RCC 7860 (cell line): ENCODE measurements around the gene ATRAID.
"Not testable (repeated sequence)": the region's sequence is repeated elsewhere in the genome, so short reads cannot be mapped to it uniquely, and the experiment has no call there.

ENCODE experiments used
- DNase-seq: peaks from one replicate; pipeline ENCODE4 v3.0.0-alpha.2; 2015; ENCODE audit warnings: low spot score
- FAIRE-seq: peaks from 2 replicates; lab custom pipeline; 2012; peaks lifted over from hg19 to GRCh38; lab: Jason Lieb, UNC

Gene ATRAID, protein sequence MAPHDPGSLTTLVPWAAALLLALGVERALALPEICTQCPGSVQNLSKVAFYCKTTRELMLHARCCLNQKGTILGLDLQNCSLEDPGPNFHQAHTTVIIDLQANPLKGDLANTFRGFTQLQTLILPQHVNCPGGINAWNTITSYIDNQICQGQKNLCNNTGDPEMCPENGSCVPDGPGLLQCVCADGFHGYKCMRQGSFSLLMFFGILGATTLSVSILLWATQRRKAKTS

DNA sequence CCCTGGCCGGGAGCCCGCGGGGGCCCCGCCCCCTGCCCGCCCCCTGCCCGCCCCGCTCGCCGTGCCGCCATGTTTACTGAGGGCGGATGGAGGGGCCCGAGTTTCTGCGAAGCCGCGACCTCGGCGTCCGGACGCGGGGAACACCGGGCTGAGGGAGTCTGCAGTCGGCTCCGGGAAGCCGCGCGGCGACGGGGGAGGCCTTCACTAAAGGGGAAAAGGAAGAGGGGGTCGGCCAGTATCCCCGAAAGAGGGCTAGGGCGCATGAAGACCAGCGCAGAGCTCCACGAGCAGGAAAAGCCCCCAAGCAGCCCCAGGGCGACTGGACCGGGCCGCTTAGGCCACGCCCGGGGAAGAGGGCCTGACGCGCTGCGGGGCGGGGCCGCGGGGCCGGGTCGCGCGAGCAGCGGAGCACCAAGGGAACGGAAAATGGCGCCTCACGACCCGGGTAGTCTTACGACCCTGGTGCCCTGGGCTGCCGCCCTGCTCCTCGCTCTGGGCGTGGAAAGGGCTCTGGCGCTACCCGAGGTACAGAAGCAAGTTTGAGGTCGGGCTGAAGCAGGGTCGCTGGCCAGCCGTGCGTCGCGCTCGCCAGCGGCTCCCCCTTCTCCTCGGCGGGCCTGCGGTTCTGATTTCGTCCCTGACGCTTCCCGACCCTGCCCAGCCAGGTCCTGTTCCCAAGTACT lies at the start of gene ATRAID, which contains the start of gene SLC5A6:
TSS of gene ATRAID (plus strand) at position 99 of the 683 bp plus-strand sequence. CDS start at position 427, 328 bp downstream.
TSS of gene SLC5A6 (minus strand) at position 326 of the 683 bp plus-strand sequence. CDS start 4,618 bp downstream, outside the sequence.
- DNase-seq, result peak; percentile 66
- FAIRE-seq, result no peak

DNA sequence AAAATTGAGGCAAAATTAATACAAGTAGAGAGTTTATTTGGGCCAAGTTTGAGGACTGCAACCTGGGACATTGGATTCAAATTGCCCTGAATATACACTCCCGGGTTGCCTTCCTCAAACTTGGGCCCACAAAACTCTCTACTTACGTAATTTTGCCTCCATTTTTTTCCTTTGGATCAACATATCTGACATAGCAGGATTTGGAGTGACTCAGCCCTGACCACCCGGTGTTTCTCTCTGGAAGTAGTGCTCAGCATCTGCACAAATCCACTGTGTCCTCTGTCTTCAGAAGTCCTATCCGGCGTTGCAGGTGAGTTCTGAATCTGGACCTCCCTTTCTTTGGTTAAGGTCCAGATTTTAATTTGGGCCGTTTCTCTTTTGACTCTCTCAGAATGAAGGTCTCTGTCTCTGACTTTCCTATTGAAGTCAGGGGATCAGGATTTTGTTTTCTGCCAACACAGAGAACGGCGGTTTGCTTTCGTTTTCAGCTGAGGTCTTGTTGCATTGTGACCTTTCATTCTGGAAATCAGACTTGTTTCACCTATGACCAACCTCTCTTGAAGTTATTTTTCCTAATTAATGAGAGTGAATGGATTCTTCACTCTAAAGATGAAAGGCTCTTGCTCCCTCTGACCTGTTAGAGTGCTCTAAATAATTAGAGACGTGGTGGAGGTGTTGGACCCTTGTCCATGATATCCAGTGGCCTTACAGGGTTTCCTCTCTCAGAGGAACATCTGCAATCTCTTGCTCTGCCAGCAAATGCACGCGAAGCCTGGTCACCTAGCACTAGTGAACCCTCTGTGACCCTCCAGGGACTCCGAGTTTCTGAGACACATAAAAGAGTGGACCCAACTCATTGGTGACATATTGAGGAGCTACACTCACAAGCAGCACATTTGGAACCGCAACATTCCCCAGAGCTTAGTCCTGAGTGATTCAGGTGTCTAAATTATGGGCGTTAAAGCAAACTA lies 49.4 kb upstream of the ATRAID start:
- no peak for FAIRE-seq
- DNase-seq, result no peak

DNA sequence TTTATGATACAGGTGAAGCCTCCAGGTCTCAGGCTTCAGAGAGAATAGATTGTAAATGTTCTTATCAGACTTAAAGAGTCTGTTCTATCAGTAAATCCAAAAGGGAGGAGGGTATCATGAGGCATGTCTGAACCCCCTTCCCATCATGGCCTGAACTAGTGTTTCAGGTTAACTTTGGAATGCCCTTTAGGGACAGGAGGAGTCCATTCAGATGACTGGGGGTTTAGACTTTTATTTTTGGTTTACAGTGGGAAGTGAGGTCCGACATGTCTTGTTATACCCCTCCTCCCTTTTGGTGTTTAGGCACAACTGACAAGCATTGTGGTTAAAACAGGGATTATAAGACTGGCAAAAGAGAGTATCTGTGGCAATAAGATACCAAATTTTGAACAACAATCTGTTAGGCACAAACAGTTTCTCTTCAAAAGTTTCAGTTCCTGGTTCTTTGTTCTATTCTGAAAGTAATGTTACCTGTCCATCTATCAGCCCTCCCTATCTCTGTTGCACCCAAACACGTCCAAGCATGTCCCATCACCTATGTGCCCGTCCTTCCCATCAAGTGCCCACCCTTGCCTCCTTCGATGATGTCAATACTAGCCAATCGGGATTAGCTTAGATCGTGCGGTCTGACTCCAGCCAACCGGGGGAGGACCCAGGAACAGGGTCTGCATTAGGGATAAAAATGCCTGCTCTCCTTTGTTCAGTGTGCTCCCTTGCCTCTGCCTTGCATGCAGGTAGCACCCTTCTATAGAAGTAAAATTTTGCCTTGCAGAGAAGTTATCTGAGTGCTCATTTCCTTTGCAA lies 46.7 kb upstream of the ATRAID start:
- DNase-seq (no peak), FAIRE-seq (no peak)

DNA sequence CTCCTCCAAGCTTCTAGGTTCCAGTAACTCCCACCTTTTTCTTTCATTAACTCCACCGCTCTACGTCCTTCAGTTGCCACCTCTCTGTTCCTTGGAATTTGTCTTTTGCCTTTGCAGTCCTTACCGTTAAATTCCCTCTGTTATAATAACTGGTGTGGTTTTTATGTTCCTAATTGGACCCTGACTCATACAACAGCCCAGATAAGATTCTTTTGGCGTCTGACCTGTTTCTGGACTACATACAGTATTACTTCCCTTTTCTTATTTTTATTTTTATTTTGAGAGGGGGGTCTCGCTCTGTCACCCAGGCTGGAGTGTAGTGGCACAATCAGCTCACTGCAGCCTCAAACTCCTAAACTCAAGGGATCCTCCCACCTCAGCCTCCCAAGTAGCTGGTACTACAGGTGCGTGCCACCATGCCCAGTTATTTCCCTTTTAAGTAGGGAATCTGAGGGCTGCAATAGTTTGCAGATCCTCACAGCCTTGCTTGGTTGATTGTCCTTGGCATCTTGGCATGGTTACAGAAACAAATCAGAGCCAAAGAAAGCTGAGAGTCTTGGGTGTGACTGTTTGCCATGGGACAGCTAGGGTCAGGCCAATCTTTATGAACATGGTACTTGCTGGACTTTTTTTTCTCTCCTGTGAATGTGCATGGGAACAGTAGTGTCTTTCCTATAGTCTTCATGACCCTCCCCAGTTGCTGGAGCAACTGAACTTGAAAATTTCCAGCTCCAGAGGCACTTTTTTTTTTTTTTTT lies 41.1 kb upstream of the ATRAID start:
- DNase-seq, result no peak
- FAIRE-seq, result no peak

DNA sequence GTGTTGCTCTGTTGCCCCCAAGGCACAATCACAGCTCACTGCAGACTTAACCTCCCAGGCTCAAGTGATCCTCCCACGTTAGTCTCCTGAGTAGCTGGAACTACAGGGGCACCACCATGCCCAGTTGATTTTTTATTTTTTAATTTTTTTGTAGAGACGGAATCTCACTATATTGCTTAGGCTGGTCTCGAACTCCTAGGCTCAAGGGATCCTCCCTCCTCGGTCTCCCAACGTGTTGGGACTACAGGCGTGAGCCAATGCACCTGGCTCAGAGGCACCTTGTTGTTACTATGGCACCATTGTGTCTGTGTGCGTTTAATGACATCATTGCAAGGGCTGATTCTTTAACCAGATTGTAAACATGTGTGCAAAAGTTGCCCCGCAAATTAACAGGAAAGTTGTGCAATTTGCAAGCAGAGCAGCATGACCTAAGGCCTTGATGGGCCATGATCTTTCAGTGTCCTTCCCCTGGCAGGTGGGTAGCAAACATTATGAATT lies 40.4 kb upstream of the ATRAID start:
- no peak for FAIRE-seq
- no peak for DNase-seq

DNA sequence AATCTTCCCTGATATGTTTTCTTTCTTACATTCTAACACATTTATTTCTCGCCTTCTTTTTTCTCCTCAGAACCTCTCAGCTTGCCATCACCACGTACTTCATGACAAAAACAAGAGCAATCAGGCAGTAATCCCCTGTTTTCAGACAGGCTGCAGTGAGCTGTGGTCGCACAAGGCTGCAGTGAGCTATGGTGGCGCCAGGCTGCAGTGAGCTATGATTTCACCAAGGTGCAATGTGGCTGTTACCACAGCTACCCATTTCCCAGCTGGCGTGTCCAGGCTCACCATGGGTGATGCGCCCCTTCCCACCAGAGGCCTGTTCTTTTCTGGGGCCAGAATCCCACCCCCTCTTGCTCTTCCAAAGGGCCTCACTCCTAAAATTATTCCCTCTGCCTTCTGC lies 37.2 kb upstream of the ATRAID start:
- DNase-seq, result no peak
- FAIRE-seq, result no peak

DNA sequence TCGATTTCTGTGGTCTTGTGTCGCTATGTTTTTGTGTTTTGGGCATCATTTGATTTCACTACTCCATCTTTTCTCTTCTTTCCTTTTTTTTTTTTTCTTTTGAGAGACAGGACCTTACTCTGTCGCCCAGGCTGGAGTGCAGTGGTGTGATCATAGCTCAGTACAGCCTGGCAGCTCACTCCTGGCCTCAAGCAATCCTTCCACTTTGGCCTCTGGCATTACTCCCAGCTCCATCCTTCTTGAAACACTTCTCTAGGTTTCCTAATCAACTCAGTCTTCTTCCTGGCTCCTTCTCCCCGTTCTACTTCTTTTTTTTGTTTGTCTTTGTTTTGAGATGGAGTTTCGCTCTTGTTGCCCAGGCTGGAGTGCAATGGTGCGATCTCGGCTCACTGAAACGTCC lies 36.5 kb upstream of the ATRAID start:
- FAIRE-seq (no peak), DNase-seq (no peak)

DNA sequence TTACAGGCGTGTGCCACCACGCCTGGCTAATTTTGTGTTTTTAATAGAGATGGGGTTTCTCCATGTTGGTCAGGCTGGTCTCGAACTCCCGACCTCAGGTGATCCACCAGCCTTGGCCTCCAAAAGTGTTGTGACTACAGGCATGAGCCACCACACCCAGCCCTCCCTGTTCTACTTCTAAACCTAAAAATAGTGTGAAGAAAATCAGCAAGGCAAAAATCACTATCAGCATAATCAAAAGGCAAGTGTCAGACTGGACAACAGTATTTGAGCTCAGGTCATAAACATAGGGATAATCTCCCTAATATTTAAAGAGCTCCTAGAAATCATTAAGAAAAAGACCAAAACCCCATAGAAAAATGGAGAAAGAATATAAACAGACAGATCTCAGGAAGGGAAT lies 36.1 kb upstream of the ATRAID start:
- not testable (repeated sequence) for FAIRE-seq, DNase-seq

DNA sequence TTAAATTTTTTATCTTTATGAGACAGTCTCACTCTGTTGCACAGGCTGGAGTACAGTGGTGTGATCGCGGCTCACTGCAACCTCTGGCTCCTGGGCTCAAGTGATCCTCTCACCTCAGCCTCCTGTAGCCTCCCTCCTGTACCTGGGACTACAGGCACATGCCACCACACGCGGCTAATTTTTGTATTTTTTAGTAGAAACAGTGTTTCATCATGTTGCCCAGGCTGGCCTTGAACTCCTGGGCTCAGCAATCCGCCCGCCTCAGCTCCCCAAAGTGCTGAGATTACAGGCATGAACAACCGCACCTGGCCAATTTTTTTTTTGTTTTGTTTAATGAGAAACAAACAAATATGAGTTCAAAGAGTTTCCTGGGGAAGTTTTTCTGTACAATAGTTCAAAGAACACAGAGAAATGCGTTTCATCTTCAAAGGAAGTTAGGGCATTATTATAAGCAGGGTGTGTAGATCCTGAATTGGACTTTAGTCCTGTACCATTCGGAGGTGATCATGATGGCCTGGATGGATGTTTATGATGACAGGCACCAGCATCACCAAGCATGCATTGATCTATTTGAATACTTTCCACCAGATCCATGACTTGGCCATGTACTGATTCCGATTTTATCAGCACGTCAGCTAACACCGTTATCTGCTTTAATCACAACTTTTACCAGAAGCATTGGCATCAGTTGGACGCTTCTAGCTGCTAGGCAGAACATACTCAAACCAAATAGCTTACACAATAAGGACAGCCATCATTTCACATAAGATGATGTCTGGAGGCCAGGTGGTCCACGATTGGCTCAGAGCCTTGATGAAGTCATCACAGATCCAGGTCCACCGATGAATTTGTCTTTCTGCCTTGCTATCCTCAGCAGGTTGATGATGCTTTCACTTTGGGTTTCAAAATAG lies 34.1 kb upstream of the ATRAID start:
- FAIRE-seq (no peak), DNase-seq (no peak)

DNA sequence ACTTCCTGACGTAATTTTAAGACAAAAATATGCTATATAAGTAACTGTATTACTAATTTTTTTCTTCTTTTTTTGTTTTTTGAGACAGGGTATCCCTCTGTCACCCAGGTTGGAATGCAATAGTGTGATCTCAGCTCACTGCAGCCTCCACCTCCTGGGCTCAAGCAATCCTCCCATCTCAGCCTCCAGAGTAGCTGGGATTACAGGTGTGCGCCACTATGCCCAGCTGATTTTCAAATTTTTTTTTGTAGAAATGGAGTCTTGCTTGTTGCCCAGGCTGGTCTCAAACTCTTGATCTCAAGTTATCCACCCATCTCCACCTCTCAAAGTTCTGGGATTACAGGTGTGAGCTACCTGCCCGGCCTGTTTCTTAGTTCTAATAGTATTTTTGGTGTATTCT lies 33.4 kb upstream of the ATRAID start:
- DNase-seq (no peak), FAIRE-seq (no peak)

DNA sequence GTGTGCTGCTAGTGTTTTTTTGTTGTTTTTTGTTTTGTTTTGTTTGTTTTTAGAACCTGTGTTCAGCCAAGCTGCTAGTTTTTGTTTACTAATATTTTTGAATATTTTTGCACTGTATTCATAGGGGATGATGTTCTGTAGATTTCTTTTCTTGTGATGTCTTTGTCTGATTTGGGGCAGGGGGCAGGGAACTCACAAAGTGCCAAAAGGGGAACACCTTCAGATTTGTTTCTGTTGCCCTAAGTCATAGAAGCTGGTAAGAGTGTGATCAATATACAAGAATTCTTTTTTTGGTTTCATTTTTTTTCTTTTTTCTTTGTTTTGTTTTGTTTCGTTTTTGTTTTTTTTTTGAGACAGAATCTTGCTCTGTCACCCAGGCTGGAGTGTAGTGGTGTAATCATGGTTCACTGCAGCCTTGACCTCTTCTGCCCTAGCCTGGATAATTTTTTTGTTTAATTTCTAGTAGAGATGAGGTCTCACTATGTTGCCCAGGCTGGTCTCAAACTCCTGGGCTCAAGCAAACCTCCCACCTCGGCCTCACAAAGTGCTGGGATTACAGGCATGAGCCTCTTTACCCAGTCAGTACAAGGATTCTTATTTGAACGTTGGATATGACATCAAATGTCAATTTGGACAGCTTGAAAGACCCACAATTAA lies 32.4 kb upstream of the ATRAID start:
- DNase-seq (no peak), FAIRE-seq (no peak)

DNA sequence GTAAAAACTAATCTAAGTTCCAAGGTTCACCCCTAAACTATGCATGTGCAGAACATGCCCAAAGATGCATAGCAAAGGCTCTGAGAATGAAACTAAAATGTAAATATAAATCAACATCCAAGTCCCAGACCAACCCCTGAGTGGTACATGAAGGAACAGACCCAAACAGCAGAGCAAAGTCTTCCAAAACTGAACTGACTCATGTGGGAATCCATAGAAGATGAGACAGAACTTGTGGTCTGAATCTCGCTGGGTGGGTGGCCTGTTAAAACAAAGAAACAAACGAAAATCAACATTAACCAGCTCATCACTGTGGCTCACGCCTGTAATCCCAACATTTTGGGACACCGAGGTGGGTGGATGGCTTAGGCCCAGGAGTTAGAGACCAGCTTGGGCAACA lies 29.5 kb upstream of the ATRAID start:
- FAIRE-seq (no peak), DNase-seq (no peak)

DNA sequence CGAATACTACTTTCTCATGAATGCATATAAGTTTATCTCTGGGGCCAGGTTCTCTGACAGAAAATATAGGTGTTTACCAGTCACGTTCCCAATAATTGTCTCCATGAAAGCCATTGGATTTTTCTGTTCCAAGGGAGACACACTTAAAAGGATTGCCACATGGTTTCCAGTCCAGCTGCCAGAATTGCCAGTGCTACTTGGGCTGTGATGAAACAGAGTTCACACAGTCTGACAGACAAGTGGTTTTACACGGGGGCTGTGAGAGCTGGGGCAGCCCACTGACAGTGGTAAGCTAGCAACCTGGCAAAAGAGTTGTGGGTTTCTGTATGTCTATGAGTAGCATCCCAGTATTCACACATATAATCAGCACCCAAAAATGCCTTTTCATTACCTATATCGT lies 27.7 kb upstream of the ATRAID start:
- no peak for DNase-seq
- FAIRE-seq, result no peak

DNA sequence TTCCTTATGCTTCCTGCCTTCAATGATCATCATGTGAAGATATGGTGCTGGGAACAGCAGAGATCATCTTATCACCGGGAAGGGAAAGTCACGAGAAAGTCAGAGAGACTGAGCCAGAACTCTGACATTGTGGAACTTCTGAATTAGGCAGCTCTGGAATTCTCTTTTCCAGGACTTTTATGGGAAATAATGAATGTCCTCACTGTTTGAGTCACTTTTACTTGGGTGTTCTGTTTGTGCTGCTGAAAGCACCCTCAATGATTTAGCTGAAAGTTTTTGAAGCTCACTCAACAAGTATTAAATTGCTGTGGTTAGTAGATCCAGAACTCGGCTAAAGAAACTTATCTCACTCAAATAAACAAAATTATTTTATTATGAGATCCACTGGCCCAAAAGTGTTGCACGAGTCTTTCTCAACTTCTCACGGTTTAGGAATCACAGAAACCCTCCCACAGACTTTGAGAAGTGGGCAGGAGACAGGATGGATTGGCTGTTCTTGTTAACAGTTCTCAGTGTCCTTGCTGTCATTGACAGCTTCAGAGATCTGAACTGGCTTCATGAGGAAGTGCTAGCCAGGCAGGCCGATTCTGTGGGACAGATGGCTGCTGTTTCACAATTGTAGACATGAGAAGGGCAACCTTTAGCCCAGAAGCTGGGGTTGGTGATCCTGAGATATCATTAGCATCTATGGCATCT lies 26.4 kb upstream of the ATRAID start:
- DNase-seq (no peak), FAIRE-seq (no peak)

DNA sequence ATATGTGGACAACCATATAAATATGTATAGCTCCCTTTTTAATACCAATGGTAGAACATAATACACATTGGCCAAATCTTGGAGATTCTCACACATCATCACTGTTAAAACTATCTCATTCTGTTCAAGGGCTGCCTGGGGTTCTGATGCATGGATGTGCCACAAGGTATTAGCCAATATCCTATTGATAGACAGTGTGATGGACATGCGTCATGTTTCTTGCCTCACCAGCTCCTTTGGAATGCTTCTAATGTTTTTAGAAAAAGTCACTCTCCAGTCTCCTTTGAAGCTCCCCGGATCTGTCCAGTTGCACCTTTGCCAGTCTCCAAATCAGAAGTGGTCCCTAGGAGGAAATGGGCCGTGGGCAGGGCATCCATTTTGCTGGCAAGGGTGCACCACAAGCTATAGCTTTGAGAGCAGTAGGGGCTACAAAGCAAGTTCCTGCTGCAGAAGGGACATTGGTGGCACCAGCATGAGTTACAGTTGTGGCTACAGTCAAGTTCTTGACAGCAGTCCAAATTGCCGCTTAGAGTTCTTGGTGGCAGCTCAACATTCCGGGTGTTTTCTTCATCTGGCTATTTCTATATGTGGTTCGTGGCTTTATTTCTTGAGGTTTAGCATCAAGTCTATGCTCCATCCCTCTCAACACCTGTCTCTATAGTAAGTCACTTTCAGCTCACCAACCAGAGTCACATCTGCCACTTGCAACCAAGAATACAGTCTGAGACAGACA lies 25.1 kb upstream of the ATRAID start:
- DNase-seq (no peak), FAIRE-seq (no peak)

DNA sequence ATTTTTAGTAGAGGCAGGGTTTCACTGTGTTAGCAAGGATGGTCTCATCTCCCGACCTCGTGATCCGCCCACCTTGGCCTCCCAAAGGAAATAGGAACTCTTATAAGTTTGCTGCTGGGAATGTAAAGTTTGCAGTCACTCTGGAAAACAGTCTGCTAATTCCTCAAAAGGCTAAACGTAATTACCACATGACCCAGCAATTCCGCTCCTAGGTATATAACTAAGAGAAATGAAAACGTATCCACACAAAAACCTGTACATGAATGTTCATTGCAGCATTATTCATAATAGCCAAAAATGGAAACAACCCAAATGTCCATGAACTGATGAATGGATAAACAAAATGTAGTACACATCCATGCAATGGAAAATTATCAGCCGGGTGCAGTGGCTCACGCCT lies 21.9 kb upstream of the ATRAID start:
- no peak for DNase-seq
- no peak for FAIRE-seq
